H1 (cell line): ENCODE data around the gene PRR22. TPM values are rescaled to one million over a fixed set of nuclear protein-coding genes. Genes with fewer than 3 reads are reported as not detected.

Experiments used
- NRF1 ChIP-seq: IDR thresholded peaks from 2 replicates; pipeline ENCODE4 v1.6.1; 2011; ENCODE audit warnings: mild to moderate bottlenecking, low read depth, low read length, improper control_type of control experiment
- POU5F1 ChIP-seq: IDR thresholded peaks from 2 replicates; pipeline ENCODE4 v1.6.1; 2011; ENCODE audit warnings: low read depth, mild to moderate bottlenecking, low read length, moderate library complexity
- RFX5 ChIP-seq: IDR thresholded peaks from 2 replicates; pipeline ENCODE4 v1.6.1; 2011; ENCODE audit warnings: low read depth, low read length, improper control_type of control experiment, borderline replicate concordance
- RXRA ChIP-seq: IDR thresholded peaks from 2 replicates; pipeline ENCODE4 v1.6.1; 2011; ENCODE audit warnings: low read depth, mild to moderate bottlenecking, low read length, moderate library complexity; ENCODE audit not compliant: insufficient read depth
- SIN3A ChIP-seq, 2 experiments: IDR thresholded peaks in 1 of 2; conservative IDR thresholded peaks in 1 of 2; 2 replicates each; pipeline ENCODE4 v1.6.1; 2011 to 2012; ENCODE audit warnings: low read length in 2 of 2, improper control_type of control experiment in 1 of 2, low read depth in 1 of 2, mild to moderate bottlenecking in 1 of 2
- SIX5 ChIP-seq: IDR thresholded peaks from 2 replicates; pipeline ENCODE4 v1.6.1; 2011; ENCODE audit warnings: mild to moderate bottlenecking, low read depth, low read length
- USF2 ChIP-seq: IDR thresholded peaks from 2 replicates; pipeline ENCODE4 v1.6.1; 2011; ENCODE audit warnings: low read length, improper control_type of control experiment
- YY1 ChIP-seq: IDR thresholded peaks from 2 replicates; pipeline ENCODE4 v1.6.1; 2011; ENCODE audit warnings: low read depth, mild to moderate bottlenecking, low read length
- polyA plus RNA-seq, 7 experiments: library from polyadenylated mRNA; depleted of rRNA in 3 of 7; stranded (reverse) in 5 of 7; unstranded in 2 of 7; fragments of >200 nt in 5 of 7; fragments of 200-250 nt in 2 of 7; gene quantifications; 1 replicate in 5 of 7; 2 replicates in 1 of 7; 4 replicates in 1 of 7; pipeline versions ENCODE4 v1.2.1 to v1.2.3, GENCODE V29; 2011 to 2013; ENCODE audit warnings: missing spikeins in 2 of 7, mixed read lengths in 2 of 7
- total RNA-seq: library from RNA; stranded (reverse); fragmentation: NEBNext Ultra II Directional; extraction: Animal tissue kit (Norgen Biotek cat#: 25700); gene quantifications from 2 replicates; pipeline ENCODE4 v1.2.1, GENCODE V29; 2021
- TF ChIP-seq, protein P1 (sequence below): fragments of 300-600 bp; sonication (generic); IDR thresholded peaks from 2 replicates; pipeline ENCODE4 v1.7.1; 2012; ENCODE audit warnings: low read length, moderate library complexity, mild to moderate bottlenecking, inconsistent platforms; ENCODE audit not compliant: insufficient replicate concordance

Gene PRR22
- total and polyA plus RNA-seq, 2 of the 8 experiments (the other 6 are each of a cell fraction or from before 2014, with no cell fraction given), result 1.9 to 2.1 TPM

GRCh38 chr19:5743630-5744029, 40.9 kb downstream of the PRR22 start (continued):
- TF ChIP-seq, protein P1, sequence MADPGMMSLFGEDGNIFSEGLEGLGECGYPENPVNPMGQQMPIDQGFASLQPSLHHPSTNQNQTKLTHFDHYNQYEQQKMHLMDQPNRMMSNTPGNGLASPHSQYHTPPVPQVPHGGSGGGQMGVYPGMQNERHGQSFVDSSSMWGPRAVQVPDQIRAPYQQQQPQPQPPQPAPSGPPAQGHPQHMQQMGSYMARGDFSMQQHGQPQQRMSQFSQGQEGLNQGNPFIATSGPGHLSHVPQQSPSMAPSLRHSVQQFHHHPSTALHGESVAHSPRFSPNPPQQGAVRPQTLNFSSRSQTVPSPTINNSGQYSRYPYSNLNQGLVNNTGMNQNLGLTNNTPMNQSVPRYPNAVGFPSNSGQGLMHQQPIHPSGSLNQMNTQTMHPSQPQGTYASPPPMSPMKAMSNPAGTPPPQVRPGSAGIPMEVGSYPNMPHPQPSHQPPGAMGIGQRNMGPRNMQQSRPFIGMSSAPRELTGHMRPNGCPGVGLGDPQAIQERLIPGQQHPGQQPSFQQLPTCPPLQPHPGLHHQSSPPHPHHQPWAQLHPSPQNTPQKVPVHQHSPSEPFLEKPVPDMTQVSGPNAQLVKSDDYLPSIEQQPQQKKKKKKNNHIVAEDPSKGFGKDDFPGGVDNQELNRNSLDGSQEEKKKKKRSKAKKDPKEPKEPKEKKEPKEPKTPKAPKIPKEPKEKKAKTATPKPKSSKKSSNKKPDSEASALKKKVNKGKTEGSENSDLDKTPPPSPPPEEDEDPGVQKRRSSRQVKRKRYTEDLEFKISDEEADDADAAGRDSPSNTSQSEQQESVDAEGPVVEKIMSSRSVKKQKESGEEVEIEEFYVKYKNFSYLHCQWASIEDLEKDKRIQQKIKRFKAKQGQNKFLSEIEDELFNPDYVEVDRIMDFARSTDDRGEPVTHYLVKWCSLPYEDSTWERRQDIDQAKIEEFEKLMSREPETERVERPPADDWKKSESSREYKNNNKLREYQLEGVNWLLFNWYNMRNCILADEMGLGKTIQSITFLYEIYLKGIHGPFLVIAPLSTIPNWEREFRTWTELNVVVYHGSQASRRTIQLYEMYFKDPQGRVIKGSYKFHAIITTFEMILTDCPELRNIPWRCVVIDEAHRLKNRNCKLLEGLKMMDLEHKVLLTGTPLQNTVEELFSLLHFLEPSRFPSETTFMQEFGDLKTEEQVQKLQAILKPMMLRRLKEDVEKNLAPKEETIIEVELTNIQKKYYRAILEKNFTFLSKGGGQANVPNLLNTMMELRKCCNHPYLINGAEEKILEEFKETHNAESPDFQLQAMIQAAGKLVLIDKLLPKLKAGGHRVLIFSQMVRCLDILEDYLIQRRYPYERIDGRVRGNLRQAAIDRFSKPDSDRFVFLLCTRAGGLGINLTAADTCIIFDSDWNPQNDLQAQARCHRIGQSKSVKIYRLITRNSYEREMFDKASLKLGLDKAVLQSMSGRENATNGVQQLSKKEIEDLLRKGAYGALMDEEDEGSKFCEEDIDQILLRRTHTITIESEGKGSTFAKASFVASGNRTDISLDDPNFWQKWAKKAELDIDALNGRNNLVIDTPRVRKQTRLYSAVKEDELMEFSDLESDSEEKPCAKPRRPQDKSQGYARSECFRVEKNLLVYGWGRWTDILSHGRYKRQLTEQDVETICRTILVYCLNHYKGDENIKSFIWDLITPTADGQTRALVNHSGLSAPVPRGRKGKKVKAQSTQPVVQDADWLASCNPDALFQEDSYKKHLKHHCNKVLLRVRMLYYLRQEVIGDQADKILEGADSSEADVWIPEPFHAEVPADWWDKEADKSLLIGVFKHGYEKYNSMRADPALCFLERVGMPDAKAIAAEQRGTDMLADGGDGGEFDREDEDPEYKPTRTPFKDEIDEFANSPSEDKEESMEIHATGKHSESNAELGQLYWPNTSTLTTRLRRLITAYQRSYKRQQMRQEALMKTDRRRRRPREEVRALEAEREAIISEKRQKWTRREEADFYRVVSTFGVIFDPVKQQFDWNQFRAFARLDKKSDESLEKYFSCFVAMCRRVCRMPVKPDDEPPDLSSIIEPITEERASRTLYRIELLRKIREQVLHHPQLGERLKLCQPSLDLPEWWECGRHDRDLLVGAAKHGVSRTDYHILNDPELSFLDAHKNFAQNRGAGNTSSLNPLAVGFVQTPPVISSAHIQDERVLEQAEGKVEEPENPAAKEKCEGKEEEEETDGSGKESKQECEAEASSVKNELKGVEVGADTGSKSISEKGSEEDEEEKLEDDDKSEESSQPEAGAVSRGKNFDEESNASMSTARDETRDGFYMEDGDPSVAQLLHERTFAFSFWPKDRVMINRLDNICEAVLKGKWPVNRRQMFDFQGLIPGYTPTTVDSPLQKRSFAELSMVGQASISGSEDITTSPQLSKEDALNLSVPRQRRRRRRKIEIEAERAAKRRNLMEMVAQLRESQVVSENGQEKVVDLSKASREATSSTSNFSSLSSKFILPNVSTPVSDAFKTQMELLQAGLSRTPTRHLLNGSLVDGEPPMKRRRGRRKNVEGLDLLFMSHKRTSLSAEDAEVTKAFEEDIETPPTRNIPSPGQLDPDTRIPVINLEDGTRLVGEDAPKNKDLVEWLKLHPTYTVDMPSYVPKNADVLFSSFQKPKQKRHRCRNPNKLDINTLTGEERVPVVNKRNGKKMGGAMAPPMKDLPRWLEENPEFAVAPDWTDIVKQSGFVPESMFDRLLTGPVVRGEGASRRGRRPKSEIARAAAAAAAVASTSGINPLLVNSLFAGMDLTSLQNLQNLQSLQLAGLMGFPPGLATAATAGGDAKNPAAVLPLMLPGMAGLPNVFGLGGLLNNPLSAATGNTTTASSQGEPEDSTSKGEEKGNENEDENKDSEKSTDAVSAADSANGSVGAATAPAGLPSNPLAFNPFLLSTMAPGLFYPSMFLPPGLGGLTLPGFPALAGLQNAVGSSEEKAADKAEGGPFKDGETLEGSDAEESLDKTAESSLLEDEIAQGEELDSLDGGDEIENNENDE, result no peak
- no peak for TF ChIP-seq RFX5
- TF ChIP-seq NRF1, result no peak
- no peak for TF ChIP-seq SIX5
- TF ChIP-seq USF2, result no peak
- no peak for TF ChIP-seq SIN3A (conservative IDR thresholded peaks at IDR 0.05 in 1 of 2, IDR thresholded peaks at IDR 0.05 in 1 of 2; ENCODE audit: low read depth in 1 of 2, low read length in 2 of 2)
- TF ChIP-seq POU5F1, result no peak
- TF ChIP-seq RXRA, result no peak
- no peak for TF ChIP-seq YY1
